Measurements from ENCODE around the gene UBL7. TPM values are rescaled to one million over a fixed set of nuclear protein-coding genes. Genes with fewer than 3 reads are reported as not detected.

The UBL7 gene
- total and polyA plus RNA-seq, 10 of the 15 experiments (the other 5 are each of a cell fraction or from before 2014, with no cell fraction given) = 25.9 to 145 (median 90.1) TPM

DNA sequence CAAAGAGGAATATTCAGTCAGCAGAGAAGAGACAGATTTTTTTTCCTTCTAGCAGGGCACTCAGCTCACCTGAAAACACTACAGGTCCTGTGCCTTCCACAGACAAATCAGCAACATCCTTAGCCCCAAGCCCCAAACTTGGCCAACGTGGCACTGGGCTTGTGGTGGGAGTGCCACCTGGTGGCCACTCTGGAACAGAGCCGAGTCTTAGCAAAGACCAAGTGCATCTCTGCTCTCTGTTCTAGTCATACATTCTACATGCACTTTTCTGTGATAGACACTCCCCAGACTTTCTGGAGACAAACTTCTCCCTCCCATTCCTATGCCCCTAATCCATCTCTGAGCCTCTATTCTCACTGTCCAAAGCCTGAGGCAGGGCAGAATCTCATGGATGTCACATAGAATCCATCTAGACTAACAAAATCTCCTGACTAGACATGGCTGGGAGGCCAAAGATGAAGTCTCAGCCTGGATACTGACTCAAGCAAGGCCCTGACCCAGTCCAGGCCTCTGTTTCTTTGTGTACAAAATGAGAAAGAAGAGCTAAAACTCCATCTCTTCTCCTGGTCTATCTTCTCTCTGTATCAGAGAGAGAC lies 22.1 kb downstream of the UBL7 start (continued):
- TF ChIP-seq ZNF687 (IDR thresholded peaks at IDR 0.05) (no peak), IRF4 (IDR thresholded peaks at IDR 0.05; ENCODE audit: low read depth, low read length) (0 out of 2 replicates have a peak, but pooled peaks have one; percentile 47), YY1 (IDR thresholded peaks at IDR 0.05; ENCODE audit: low read depth, low read length) (peak; percentile 81), SMC3 (IDR thresholded peaks at IDR 0.05; ENCODE audit: borderline replicate concordance, low read length) (peak; percentile 100), ZNF207 (IDR thresholded peaks at IDR 0.05; ENCODE audit: borderline replicate concordance) (peak; percentile 41; the same call in 1 of the 2 replicates), HDGF (IDR thresholded peaks at IDR 0.05) (no peak), SKIL (IDR thresholded peaks at IDR 0.05; ENCODE audit: low read depth, poor library complexity, severe bottlenecking) (peak; percentile 47), SMARCA5 (IDR thresholded peaks at IDR 0.05) (peak; percentile 76; the same call in 1 of the 2 replicates), KDM1A (IDR thresholded peaks at IDR 0.05; ENCODE audit: borderline replicate concordance) (no peak), E2F8 (IDR thresholded peaks at IDR 0.05; ENCODE audit: low read depth, partially characterized antibody) (no peak)
- TF ChIP-seq, protein P1, sequence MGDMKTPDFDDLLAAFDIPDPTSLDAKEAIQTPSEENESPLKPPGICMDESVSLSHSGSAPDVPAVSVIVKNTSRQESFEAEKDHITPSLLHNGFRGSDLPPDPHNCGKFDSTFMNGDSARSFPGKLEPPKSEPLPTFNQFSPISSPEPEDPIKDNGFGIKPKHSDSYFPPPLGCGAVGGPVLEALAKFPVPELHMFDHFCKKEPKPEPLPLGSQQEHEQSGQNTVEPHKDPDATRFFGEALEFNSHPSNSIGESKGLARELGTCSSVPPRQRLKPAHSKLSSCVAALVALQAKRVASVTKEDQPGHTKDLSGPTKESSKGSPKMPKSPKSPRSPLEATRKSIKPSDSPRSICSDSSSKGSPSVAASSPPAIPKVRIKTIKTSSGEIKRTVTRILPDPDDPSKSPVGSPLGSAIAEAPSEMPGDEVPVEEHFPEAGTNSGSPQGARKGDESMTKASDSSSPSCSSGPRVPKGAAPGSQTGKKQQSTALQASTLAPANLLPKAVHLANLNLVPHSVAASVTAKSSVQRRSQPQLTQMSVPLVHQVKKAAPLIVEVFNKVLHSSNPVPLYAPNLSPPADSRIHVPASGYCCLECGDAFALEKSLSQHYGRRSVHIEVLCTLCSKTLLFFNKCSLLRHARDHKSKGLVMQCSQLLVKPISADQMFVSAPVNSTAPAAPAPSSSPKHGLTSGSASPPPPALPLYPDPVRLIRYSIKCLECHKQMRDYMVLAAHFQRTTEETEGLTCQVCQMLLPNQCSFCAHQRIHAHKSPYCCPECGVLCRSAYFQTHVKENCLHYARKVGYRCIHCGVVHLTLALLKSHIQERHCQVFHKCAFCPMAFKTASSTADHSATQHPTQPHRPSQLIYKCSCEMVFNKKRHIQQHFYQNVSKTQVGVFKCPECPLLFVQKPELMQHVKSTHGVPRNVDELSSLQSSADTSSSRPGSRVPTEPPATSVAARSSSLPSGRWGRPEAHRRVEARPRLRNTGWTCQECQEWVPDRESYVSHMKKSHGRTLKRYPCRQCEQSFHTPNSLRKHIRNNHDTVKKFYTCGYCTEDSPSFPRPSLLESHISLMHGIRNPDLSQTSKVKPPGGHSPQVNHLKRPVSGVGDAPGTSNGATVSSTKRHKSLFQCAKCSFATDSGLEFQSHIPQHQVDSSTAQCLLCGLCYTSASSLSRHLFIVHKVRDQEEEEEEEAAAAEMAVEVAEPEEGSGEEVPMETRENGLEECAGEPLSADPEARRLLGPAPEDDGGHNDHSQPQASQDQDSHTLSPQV (IDR thresholded peaks at IDR 0.05) = 0 out of 2 replicates have a peak, but pooled peaks have one; percentile 20
- TF ChIP-seq, protein P2, sequence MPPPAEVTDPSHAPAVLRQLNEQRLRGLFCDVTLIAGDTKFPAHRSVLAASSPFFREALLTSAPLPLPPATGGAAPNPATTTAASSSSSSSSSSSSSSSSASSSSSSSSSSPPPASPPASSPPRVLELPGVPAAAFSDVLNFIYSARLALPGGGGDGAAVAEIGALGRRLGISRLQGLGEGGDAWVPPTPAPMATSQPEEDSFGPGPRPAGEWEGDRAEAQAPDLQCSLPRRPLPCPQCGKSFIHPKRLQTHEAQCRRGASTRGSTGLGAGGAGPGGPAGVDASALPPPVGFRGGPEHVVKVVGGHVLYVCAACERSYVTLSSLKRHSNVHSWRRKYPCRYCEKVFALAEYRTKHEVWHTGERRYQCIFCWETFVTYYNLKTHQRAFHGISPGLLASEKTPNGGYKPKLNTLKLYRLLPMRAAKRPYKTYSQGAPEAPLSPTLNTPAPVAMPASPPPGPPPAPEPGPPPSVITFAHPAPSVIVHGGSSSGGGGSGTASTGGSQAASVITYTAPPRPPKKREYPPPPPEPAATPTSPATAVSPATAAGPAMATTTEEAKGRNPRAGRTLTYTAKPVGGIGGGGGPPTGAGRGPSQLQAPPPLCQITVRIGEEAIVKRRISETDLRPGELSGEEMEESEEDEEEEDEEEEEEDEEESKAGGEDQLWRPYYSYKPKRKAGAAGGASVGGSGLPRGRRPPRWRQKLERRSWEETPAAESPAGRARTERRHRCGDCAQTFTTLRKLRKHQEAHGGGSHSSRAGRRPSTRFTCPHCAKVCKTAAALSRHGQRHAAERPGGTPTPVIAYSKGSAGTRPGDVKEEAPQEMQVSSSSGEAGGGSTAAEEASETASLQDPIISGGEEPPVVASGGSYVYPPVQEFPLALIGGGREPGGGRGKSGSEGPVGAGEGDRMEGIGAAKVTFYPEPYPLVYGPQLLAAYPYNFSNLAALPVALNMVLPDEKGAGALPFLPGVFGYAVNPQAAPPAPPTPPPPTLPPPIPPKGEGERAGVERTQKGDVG (CRISPR knock-in tag; IDR thresholded peaks at IDR 0.05) = no peak

Measured in GM12878 (cell line).